VCaP (cell line): ENCODE measurements around the gene MMP25.
"Not testable (repeated sequence)": the region's sequence is repeated elsewhere in the genome, so short reads cannot be mapped to it uniquely, and the experiment has no call there.

Experiments used
- H3K27ac ChIP-seq: fragments of 450-650 bp; 2 replicates; pipeline ENCODE4 v1.5.1; 2017
- TF ChIP-seq, protein P1 (sequence below): fragments of 450-650 bp; conservative IDR thresholded peaks from 2 replicates; pipeline ENCODE4 v1.5.1; 2017; ENCODE audit warnings: mild to moderate bottlenecking, moderate library complexity

MMP25 gene

DNA sequence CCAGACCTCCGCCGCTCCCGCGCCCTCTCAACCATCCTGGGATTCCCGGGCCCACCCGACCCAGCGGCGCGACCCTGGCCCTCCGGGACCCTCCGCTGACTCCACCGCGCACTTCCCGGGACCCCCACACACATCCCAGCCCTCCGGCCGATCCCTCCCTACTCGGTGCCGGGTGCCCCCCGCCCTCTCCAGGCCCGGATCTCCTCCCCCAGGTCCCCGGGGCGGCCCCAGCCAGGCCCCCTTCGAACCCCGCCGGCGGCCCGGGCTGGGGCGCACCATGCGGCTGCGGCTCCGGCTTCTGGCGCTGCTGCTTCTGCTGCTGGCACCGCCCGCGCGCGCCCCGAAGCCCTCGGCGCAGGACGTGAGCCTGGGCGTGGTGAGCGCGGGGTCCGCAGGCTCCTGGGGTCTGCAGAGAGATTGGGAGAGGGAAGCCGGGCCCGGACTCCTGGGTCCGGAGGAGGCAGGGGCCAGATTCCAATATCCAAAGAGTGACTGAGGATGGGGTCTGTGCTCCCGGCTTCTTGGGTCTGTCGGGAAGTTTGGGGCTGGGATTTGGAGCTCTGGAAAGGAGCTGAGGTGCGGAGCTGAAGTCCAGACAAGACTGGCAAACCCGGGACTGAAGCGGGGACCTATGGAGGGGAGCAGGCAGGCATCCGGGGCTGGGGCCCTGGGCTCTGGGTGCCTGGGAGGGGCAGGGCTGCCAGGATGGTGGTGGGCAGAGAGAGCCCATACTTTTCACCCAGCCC is 453 bp downstream of the MMP25 start:
- TF ChIP-seq, protein P1, sequence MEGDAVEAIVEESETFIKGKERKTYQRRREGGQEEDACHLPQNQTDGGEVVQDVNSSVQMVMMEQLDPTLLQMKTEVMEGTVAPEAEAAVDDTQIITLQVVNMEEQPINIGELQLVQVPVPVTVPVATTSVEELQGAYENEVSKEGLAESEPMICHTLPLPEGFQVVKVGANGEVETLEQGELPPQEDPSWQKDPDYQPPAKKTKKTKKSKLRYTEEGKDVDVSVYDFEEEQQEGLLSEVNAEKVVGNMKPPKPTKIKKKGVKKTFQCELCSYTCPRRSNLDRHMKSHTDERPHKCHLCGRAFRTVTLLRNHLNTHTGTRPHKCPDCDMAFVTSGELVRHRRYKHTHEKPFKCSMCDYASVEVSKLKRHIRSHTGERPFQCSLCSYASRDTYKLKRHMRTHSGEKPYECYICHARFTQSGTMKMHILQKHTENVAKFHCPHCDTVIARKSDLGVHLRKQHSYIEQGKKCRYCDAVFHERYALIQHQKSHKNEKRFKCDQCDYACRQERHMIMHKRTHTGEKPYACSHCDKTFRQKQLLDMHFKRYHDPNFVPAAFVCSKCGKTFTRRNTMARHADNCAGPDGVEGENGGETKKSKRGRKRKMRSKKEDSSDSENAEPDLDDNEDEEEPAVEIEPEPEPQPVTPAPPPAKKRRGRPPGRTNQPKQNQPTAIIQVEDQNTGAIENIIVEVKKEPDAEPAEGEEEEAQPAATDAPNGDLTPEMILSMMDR: no peak
- no peak overlapping the region for H3K27ac ChIP-seq

DNA sequence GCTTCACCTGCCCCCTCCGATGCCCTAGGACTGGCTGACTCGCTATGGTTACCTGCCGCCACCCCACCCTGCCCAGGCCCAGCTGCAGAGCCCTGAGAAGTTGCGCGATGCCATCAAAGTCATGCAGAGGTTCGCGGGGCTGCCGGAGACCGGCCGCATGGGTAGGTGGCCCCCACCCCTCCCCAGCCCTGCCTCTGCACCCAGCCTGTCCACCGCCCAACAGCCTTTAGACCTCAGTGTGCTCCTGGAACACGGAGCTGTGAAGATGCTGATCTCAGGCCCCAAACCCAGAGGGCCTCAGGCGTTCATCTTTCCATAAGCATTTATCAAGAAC is 993 bp downstream of the MMP25 start:
- TF ChIP-seq, protein P1: no peak
- no peak overlapping the region for H3K27ac ChIP-seq

DNA sequence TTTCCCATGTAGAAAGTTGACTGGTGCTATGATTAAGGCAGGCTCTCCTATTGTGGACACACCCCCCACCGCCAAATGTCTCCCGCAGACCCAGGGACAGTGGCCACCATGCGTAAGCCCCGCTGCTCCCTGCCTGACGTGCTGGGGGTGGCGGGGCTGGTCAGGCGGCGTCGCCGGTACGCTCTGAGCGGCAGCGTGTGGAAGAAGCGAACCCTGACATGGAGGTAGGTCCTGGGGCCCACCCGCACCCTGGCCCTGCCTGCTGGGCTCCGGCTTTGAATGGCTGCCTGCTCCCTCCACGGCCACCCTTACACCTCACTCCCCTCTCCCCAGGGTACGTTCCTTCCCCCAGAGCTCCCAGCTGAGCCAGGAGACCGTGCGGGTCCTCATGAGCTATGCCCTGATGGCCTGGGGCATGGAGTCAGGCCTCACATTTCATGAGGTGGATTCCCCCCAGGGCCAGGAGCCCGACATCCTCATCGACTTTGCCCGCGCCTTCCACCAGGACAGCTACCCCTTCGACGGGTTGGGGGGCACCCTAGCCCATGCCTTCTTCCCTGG is 3.6 kb downstream of the MMP25 start:
- no peak overlapping the region for H3K27ac ChIP-seq
- TF ChIP-seq, protein P1: no peak

DNA sequence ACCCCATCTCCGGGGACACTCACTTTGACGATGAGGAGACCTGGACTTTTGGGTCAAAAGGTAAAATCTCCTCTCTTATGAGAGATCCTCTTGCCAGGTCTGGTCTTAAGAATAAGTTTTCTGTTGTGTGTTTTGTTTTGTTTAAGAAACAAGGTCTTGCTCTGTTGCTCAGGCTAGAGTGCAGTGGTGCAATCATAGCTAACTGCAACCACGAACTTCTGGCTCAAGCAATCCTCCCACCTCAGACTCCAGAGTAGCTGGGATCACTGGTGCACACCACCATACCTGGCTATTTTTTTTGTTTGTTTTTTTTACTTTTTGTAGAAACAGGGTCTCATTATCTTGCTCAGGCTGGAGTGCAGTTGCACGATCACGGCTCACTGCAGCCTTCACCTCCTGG is 4.1 kb downstream of the MMP25 start:
- no peak overlapping the region for H3K27ac ChIP-seq
- TF ChIP-seq, protein P1: no peak

DNA sequence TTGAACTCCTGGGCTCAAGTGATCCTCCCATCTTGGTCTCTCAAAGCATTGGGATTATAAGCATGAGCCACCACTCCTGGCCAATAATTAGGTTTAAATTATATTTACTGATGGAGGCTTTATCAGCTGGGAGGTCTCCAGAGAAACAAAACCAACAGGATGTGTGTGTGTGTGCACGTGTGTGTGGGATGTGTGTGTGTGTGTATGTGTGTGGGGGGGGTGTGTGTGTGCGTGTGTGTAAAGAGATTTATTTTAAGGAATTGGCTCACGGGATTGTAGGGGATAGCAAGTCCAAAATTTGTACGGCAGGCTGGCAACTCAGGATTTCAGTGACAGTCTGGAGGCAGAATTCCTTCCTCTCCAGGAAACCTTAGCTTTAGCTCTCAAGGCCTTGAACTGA is 4.6 kb downstream of the MMP25 start:
- no peak overlapping the region for H3K27ac ChIP-seq
- TF ChIP-seq, protein P1: no peak

DNA sequence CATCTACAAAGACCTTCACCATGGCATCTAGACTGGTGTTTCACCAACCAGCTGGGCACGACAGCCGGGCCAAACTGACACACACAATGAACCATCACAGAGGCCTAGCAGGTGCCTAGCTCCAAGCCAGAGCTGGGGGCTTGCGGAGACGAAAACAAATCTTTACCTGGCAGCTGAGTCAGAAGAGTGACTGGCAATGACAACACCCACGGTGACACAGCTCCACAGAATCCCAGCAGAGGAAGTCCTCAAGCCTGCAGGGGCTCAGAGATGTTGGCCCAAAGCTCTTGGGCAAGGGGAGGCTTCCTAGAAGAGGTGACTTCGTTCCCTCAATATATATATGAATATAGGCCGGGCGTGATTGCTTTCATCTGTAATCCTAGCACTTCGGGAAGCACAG is 5.1 kb downstream of the MMP25 start:
- TF ChIP-seq, protein P1: no peak
- H3K27ac ChIP-seq: no peak overlapping the region

DNA sequence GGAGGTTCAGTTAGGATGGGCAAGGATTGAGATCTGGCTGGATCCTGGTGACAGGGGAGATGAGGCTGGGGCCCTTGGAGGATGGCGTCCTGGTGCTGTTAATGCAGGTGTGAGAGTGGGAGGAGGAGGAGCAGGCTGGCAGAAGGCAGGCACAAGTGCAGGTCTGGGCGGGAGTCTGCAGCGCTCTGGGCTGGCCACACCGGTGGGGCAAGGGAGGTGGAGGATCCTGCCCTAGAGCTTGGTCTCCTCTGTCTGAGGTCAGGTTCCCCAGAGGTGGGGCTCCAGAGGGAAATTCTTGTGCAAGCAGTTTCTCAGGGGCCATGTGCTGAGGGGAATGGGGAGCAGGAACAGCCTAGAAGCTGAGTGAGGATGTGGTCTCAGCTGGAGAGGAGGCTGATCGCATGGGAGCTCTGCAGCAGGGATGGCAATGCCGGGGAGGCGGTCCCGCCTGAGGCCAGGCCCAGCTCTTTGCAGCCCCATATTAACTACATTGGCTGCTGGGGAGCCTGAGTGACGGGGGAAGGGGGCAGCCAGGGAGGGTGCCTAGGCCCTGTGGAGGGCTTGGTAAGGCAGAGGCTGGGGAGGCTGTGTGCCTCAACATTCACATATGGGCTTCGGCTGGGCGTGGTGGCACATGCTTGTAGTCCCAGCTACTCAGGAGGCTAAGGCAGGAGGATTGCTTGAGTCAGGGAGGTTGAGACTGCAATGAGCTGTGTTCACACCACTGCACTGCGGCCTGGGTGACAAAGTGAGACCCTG is 6.4 kb downstream of the MMP25 start:
- H3K27ac ChIP-seq: not testable (repeated sequence)

DNA sequence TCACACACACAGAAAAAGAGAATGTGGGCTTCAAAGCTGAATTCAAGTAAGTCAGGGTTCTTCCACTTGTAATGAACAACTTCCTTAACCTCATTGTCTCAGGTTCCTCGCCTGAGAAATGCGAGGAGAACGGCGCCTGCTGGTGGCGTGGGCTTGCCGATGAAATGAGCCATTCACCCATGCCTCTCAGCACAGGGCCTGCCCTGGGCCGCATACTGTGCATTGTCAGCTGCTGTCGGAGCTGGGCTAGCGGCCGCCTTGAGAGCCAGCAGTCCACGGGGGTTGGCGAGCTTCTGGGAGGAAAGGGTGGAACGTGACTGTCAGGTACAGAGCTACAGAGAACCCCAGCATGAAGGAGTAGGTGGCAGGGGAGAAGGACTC is 7.0 kb downstream of the MMP25 start:
- not testable (repeated sequence) for H3K27ac ChIP-seq
